Left renal pelvis (tissue), 4 donors: ENCODE measurements around the gene PNPLA6. TPM values are rescaled to one million over a fixed set of nuclear protein-coding genes. Genes with fewer than 3 reads are reported as not detected.

Experiments
- DNase-seq, 4 donors: peaks; one replicate each; pipeline ENCODE4 v3.0.0-alpha.2; 2013; ENCODE audit warnings: low read depth in 4 of 4, low spot score in 3 of 4
- polyA plus RNA-seq, 4 donors: library from polyadenylated mRNA; unstranded; fragments of 120-200 nt; gene quantifications; one replicate each; pipeline ENCODE4 v1.2.1, GENCODE V29; 2013; ENCODE audit not compliant: insufficient read length in 4 of 4

Gene PNPLA6
- 10 to 100 TPM; 25.2 to 53.3 (median 38.7) TPM for polyA plus RNA-seq

- peak; percentile 88 to 90 (median 88) for DNase-seq
Observed at GRCh38 chr19:7535047-7535997, at the start of gene PNPLA6. Gene PNPLA6 (plus strand): TSS chr19:7535717. CDS start chr19:7535789, 72 bp downstream.

- no peak for DNase-seq
Observed at GRCh38 chr19:7486923-7487322, 48.6 kb upstream of the PNPLA6 start.

- DNase-seq, result peak; percentile 80 to 85 (median 84)
Observed at GRCh38 chr19:7488736-7489353, 46.7 kb upstream of the PNPLA6 start, which contains the start of gene PEX11G. Gene PEX11G (minus strand): TSS chr19:7489035. CDS start chr19:7489010, 25 bp downstream.

GRCh38 chr19:7489609-7490044 lies 45.9 kb upstream of the PNPLA6 start:
- DNase-seq, result no peak

GRCh38 chr19:7492142-7492541 lies 43.4 kb upstream of the PNPLA6 start:
- no peak for DNase-seq

GRCh38 chr19:7492558-7492957 lies 43.0 kb upstream of the PNPLA6 start:
- DNase-seq, result no peak

- DNase-seq, result peak in 2 of 4 donors; percentile 56 to 66
Observed at GRCh38 chr19:7494416-7495098, 41.0 kb upstream of the PNPLA6 start.

- DNase-seq, result no peak
Observed at GRCh38 chr19:7497292-7497691, 38.2 kb upstream of the PNPLA6 start.

GRCh38 chr19:7500811-7501450 lies 34.6 kb upstream of the PNPLA6 start:
- DNase-seq, result peak in 1 of 4 donors; percentile 66

- DNase-seq, result no peak
Observed at GRCh38 chr19:7502552-7502951, 33.0 kb upstream of the PNPLA6 start.

GRCh38 chr19:7504684-7505083 lies 30.8 kb upstream of the PNPLA6 start:
- no peak for DNase-seq

GRCh38 chr19:7505288-7505681 lies 30.2 kb upstream of the PNPLA6 start:
- no peak for DNase-seq

- no peak for DNase-seq
Observed at GRCh38 chr19:7505682-7506384, 29.7 kb upstream of the PNPLA6 start.

GRCh38 chr19:7506385-7507328 lies 28.9 kb upstream of the PNPLA6 start:
- no peak for DNase-seq

- no peak for DNase-seq
Observed at GRCh38 chr19:7507884-7508283, 27.6 kb upstream of the PNPLA6 start.

GRCh38 chr19:7509625-7510024 lies 25.9 kb upstream of the PNPLA6 start:
- DNase-seq, result no peak

GRCh38 chr19:7512400-7512851 lies 23.1 kb upstream of the PNPLA6 start:
- no peak for DNase-seq

- DNase-seq, result no peak
Observed at GRCh38 chr19:7513809-7514642, 21.5 kb upstream of the PNPLA6 start.
